ENCODE data around the gene MCTP1. TPM values are rescaled to one million over a fixed set of nuclear protein-coding genes. Genes with fewer than 3 reads are reported as not detected.

MCTP1 gene
- total and polyA plus RNA-seq, 10 of the 15 experiments (the other 5 are each of a cell fraction or from before 2014, with no cell fraction given), result 12.6 to 45.9 (median 18.8) TPM

DNA sequence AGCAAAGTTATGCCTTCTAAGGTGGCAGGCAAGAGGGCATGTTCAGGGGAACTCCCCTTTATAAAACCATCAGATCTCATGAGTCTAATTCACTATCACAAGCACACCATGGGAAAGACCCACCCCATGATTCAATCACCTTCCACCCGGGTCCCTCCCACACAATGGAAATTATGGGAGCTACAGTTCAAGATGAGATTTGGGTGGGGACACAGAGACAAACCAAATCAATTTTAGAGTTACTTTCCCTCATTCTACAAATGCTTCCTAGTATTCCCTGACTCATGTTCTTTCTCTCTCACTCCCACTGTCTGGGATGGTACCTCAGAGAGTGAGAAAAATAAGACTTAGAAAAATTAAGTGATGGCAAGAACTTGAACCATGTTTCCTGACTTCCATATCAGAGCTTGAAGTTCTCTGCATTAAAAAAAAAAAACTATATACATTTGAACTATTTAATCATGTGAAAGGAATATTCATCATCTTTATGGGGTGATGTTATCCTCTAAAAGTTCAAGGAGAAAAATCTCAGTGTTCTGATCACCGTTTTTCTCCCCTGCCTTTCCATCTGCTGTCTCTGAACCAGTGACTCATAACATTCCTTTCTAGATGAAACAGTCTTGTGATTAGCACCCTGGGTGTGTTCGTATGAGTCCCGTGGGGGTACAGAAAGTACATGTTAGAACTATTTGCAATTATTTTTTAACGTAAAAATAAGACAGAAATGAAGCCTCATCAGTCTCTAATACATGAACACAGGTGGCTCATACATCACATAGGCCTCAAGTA lies 383.5 kb downstream of the MCTP1 start:
- BruUV-seq (replicated peaks), result no TSS peak
- TF ChIP-seq MYC (IDR thresholded peaks at IDR 0.05; ENCODE audit: insufficient read depth, insufficient read length, insufficient replicate concordance, low read length, severe bottlenecking) (no peak), JUNB (IDR thresholded peaks at IDR 0.05) (peak; percentile 82), POU2F2 (IDR thresholded peaks at IDR 0.05; ENCODE audit: borderline replicate concordance, low read depth, low read length) (no peak), TAF1 (IDR thresholded peaks at IDR 0.05; ENCODE audit: borderline replicate concordance, low read depth, low read length) (no peak), EP300 (IDR thresholded peaks at IDR 0.05; ENCODE audit: borderline replicate concordance in 1 of 2, control insufficient read depth in 1 of 2, low read depth in 2 of 2, low read length in 2 of 2) (peak in 1 of 2 experiments; percentile 62; a peak in 1 of 4 replicates), MXI1 (IDR thresholded peaks at IDR 0.05; ENCODE audit: low read depth, low read length) (no peak), GATAD2B (conservative IDR thresholded peaks at IDR 0.05; ENCODE audit: low read depth) (no peak), RELA (IDR thresholded peaks at IDR 0.05; ENCODE audit: borderline replicate concordance, partially characterized antibody) (no peak), PBX3 (IDR thresholded peaks at IDR 0.05; ENCODE audit: insufficient replicate concordance, low read depth, low read length) (no peak), KDM1A (IDR thresholded peaks at IDR 0.05; ENCODE audit: borderline replicate concordance) (no peak)
- TF ChIP-seq, protein P1, sequence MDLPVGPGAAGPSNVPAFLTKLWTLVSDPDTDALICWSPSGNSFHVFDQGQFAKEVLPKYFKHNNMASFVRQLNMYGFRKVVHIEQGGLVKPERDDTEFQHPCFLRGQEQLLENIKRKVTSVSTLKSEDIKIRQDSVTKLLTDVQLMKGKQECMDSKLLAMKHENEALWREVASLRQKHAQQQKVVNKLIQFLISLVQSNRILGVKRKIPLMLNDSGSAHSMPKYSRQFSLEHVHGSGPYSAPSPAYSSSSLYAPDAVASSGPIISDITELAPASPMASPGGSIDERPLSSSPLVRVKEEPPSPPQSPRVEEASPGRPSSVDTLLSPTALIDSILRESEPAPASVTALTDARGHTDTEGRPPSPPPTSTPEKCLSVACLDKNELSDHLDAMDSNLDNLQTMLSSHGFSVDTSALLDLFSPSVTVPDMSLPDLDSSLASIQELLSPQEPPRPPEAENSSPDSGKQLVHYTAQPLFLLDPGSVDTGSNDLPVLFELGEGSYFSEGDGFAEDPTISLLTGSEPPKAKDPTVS (IDR thresholded peaks at IDR 0.05; ENCODE audit: low read depth, low read length), result no peak
- TF ChIP-seq, protein P2, sequence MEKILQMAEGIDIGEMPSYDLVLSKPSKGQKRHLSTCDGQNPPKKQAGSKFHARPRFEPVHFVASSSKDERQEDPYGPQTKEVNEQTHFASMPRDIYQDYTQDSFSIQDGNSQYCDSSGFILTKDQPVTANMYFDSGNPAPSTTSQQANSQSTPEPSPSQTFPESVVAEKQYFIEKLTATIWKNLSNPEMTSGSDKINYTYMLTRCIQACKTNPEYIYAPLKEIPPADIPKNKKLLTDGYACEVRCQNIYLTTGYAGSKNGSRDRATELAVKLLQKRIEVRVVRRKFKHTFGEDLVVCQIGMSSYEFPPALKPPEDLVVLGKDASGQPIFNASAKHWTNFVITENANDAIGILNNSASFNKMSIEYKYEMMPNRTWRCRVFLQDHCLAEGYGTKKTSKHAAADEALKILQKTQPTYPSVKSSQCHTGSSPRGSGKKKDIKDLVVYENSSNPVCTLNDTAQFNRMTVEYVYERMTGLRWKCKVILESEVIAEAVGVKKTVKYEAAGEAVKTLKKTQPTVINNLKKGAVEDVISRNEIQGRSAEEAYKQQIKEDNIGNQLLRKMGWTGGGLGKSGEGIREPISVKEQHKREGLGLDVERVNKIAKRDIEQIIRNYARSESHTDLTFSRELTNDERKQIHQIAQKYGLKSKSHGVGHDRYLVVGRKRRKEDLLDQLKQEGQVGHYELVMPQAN (conservative IDR thresholded peaks at IDR 0.05), result no peak
- TF ChIP-seq, protein P3, sequence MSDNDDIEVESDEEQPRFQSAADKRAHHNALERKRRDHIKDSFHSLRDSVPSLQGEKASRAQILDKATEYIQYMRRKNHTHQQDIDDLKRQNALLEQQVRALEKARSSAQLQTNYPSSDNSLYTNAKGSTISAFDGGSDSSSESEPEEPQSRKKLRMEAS (IDR thresholded peaks at IDR 0.05; ENCODE audit: low read depth, low read length), result no peak
- TF ChIP-seq, protein P4, sequence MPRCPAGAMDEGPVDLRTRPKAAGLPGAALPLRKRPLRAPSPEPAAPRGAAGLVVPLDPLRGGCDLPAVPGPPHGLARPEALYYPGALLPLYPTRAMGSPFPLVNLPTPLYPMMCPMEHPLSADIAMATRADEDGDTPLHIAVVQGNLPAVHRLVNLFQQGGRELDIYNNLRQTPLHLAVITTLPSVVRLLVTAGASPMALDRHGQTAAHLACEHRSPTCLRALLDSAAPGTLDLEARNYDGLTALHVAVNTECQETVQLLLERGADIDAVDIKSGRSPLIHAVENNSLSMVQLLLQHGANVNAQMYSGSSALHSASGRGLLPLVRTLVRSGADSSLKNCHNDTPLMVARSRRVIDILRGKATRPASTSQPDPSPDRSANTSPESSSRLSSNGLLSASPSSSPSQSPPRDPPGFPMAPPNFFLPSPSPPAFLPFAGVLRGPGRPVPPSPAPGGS (IDR thresholded peaks at IDR 0.05; ENCODE audit: borderline replicate concordance, insufficient read depth, low read depth, low read length, poor library complexity, severe bottlenecking), result no peak

More for the DNA sequence above, 383.5 kb downstream of the MCTP1 start:
- Histone ChIP-seq H3K27me3 (replicated peaks in 1 of 2; ENCODE audit: control insufficient read depth in 2 of 2, insufficient read depth in 2 of 2, low read length in 1 of 2) (no peaks in the 10 kb centered on the region), H3K27ac (ENCODE audit: control insufficient read depth, insufficient read depth) (no peak overlapping the region), H3K36me3 (ENCODE audit: control insufficient read depth in 2 of 2, insufficient read depth in 2 of 2, low read length in 1 of 2) (peaks cover 3 to 5% of the 10 kb centered on the region in 2 experiments; a peak in 1 of 4 replicates), H3K4me1 (ENCODE audit: control insufficient read depth, insufficient read depth, low read length) (no peaks in the 10 kb centered on the region), H3K9me3 (replicated peaks; ENCODE audit: control insufficient read depth, insufficient read depth, low read length) (no peaks in the 10 kb centered on the region; the same call in 1 of the 3 replicates), H4K20me1 (ENCODE audit: control insufficient read depth, insufficient read depth) (no peaks in the 10 kb centered on the region), H2AFZ (ENCODE audit: control insufficient read depth, low read depth, low read length) (no peak overlapping the region), H3K79me2 (ENCODE audit: control insufficient read depth, insufficient read depth, low read length) (no peaks in the 10 kb centered on the region), H3K9ac (ENCODE audit: control insufficient read depth, insufficient read depth, low read length) (no peak overlapping the region), H3K4me3 (no peak overlapping the region), H3K4me2 (ENCODE audit: control insufficient read depth, insufficient read depth) (no peak overlapping the region)
- FAIRE-seq (no peak), ATAC-seq (peak; percentile 92), DNase-seq (ENCODE audit: low read depth, low spot score) (peak; percentile 23)
- ChIA-PET CTCF (interaction anchor here (0.8 kb wide), 1 partner anchor 8 kb away, joined by 3 read pairs; no protein-coding TSS in a partner anchor), RAD21 (ENCODE audit: unreplicated experiment) (no interaction called here), POLR2A (no interaction called here), SMC1A (ENCODE audit: uncharacterized antibody, unreplicated experiment) (interaction anchor here (1.3 kb wide), 1 partner anchor 14 kb away, joined by 3 read pairs; no protein-coding TSS in a partner anchor)
- in situ Hi-C loops (cut with MboI) (no loop called here), intact Hi-C loops (cut with micrococcal nuclease; ENCODE audit: unreplicated experiment) (loop anchor here (5.0 kb wide), 1 partner anchor 154 kb away; no protein-coding TSS in a partner anchor)
- WGBS (ENCODE audit: insufficient coverage, insufficient replicate concordance, low lambda C conversion rate, missing lambda C conversion rate), result 1% methylated on average over 5 of the region's 5 CpGs

All from GM12878 (cell line).